HEK293T (cell line): Measurements from ENCODE around the gene THSD4.

Experiments
- CTCF ChIA-PET: fragments of 350-600 bp; formaldehyde crosslinking; extraction: SDS; loops from one replicate; lab custom pipeline; 2021; ENCODE audit warnings: antibody characterized with exemption, inconsistent platforms; lab: Yijun Ruan, JAX
- POLR2A ChIA-PET: fragments of 350-600 bp; formaldehyde crosslinking; extraction: SDS; loops from one replicate; lab custom pipeline; 2020; ENCODE audit warnings: antibody characterized with exemption, inconsistent platforms; lab: Yijun Ruan, JAX
- DNase-seq: peaks from one replicate; pipeline ENCODE4 v3.0.0; 2012; ENCODE audit warnings: mixed read lengths; ENCODE audit errors: extremely low spot score
- ARNT ChIP-seq: fragments of 450-650 bp; IDR thresholded peaks from 2 replicates; pipeline ENCODE4 v1.6.1; 2017; ENCODE audit warnings: mild to moderate bottlenecking
- BHLHE40 ChIP-seq: fragments of 450-650 bp; IDR thresholded peaks from 2 replicates; pipeline ENCODE4 v1.6.1; 2016; ENCODE audit warnings: mild to moderate bottlenecking, moderate library complexity, borderline replicate concordance
- CTBP1 ChIP-seq: fragments of 450-650 bp; IDR thresholded peaks from 2 replicates; pipeline ENCODE4 v1.6.1; 2016; ENCODE audit warnings: borderline replicate concordance
- ELF4 ChIP-seq: fragments of 450-650 bp; IDR thresholded peaks from 2 replicates; pipeline ENCODE4 v1.6.1; 2017; ENCODE audit warnings: antibody characterized with exemption
- FOXA1 ChIP-seq: fragments of 450-650 bp; IDR thresholded peaks from 2 replicates; pipeline ENCODE4 v1.6.1; 2016; ENCODE audit warnings: mild to moderate bottlenecking
- FOXK2 ChIP-seq: fragments of 450-650 bp; IDR thresholded peaks from 2 replicates; pipeline ENCODE4 v1.6.1; 2016; ENCODE audit warnings: mild to moderate bottlenecking
- FOXM1 ChIP-seq: fragments of 450-650 bp; IDR thresholded peaks from 2 replicates; pipeline ENCODE4 v1.6.1; 2017; ENCODE audit warnings: mild to moderate bottlenecking, borderline replicate concordance
- HDGF ChIP-seq: fragments of 450-650 bp; IDR thresholded peaks from 2 replicates; pipeline ENCODE4 v1.6.1; 2017; ENCODE audit warnings: antibody characterized with exemption, borderline replicate concordance
- L3MBTL2 ChIP-seq: fragments of 450-650 bp; conservative IDR thresholded peaks from 2 replicates; pipeline ENCODE4 v1.6.1; 2016; ENCODE audit warnings: mild to moderate bottlenecking
- LEF1 ChIP-seq: fragments of 450-650 bp; IDR thresholded peaks from 2 replicates; pipeline ENCODE4 v1.6.1; 2017; ENCODE audit warnings: mild to moderate bottlenecking, borderline replicate concordance
- NFRKB ChIP-seq: fragments of 450-650 bp; IDR thresholded peaks from 2 replicates; pipeline ENCODE4 v1.6.1; 2016; ENCODE audit warnings: mild to moderate bottlenecking, moderate library complexity
- PKNOX1 ChIP-seq: fragments of 450-650 bp; IDR thresholded peaks from 2 replicates; pipeline ENCODE4 v1.6.1; 2016
- SP1 ChIP-seq: fragments of 450-650 bp; IDR thresholded peaks from 2 replicates; pipeline ENCODE4 v1.6.1; 2017
- SUZ12 ChIP-seq: fragments of 450-650 bp; IDR thresholded peaks from 2 replicates; pipeline ENCODE4 v1.6.1; 2016; ENCODE audit warnings: mild to moderate bottlenecking
- TARDBP ChIP-seq: fragments of 450-650 bp; IDR thresholded peaks from 2 replicates; pipeline ENCODE4 v1.6.1; 2016
- ZNF384 ChIP-seq: fragments of 450-650 bp; IDR thresholded peaks from 2 replicates; pipeline ENCODE4 v1.6.1; 2016

The THSD4 gene

GRCh38 chr15:71332431-71333004 is 217.2 kb downstream of the THSD4 start:
- ChIA-PET CTCF (no interaction called here), POLR2A (no interaction called here)
- TF ChIP-seq L3MBTL2 (no peak), ARNT (no peak)
- DNase-seq, result no peak

GRCh38 chr15:71333136-71333700 is 217.9 kb downstream of the THSD4 start:
- POLR2A ChIA-PET, result no interaction called here
- DNase-seq, result no peak
- no peak for TF ChIP-seq PKNOX1
- TF ChIP-seq FOXA1, result no peak
- no peak for TF ChIP-seq FOXK2
- TF ChIP-seq ARNT, result no peak
- no peak for TF ChIP-seq SP1
- no peak for TF ChIP-seq ZNF384
- no peak for TF ChIP-seq NFRKB
- TF ChIP-seq HDGF, result no peak
- no peak for TF ChIP-seq L3MBTL2
- no peak for TF ChIP-seq TARDBP
- no peak for TF ChIP-seq BHLHE40
- CTCF ChIA-PET, result no interaction called here

GRCh38 chr15:71333839-71334238 is 218.6 kb downstream of the THSD4 start:
- POLR2A ChIA-PET, result no interaction called here
- TF ChIP-seq SUZ12 (no peak), L3MBTL2 (no peak), TARDBP (no peak), FOXA1 (no peak), FOXM1 (no peak), ZNF384 (no peak), NFRKB (no peak), CTBP1 (no peak), SP1 (no peak), LEF1 (no peak)
- CTCF ChIA-PET, result no interaction called here
- no peak for DNase-seq

- CTCF ChIA-PET, result no interaction called here
- POLR2A ChIA-PET, result no interaction called here
- no peak for DNase-seq
- TF ChIP-seq ELF4, result no peak
- no peak for TF ChIP-seq ARNT
- no peak for TF ChIP-seq NFRKB
- no peak for TF ChIP-seq ZNF384
- TF ChIP-seq TARDBP, result no peak
- TF ChIP-seq L3MBTL2, result no peak
- TF ChIP-seq PKNOX1, result no peak
- no peak for TF ChIP-seq LEF1
- TF ChIP-seq FOXK2, result no peak
- no peak for TF ChIP-seq CTBP1
- no peak for TF ChIP-seq HDGF
Observed at GRCh38 chr15:71334434-71334833, 219.2 kb downstream of the THSD4 start.

GRCh38 chr15:71334873-71335272 is 219.6 kb downstream of the THSD4 start:
- TF ChIP-seq HDGF (no peak), SP1 (no peak), LEF1 (no peak), FOXA1 (no peak), TARDBP (no peak), PKNOX1 (no peak), ZNF384 (no peak), SUZ12 (no peak), ARNT (no peak), CTBP1 (no peak), FOXM1 (no peak), ELF4 (no peak), NFRKB (no peak), BHLHE40 (no peak), L3MBTL2 (no peak), FOXK2 (no peak)
- ChIA-PET POLR2A (no interaction called here), CTCF (no interaction called here)
- no peak for DNase-seq

GRCh38 chr15:71335591-71335990 is 220.3 kb downstream of the THSD4 start:
- CTCF ChIA-PET, result no interaction called here

More at GRCh38 chr15:71335591-71335990, 220.3 kb downstream of the THSD4 start:
- TF ChIP-seq FOXK2 (no peak), ARNT (no peak), PKNOX1 (no peak), FOXA1 (no peak), FOXM1 (no peak), SP1 (no peak), ELF4 (no peak), TARDBP (no peak), BHLHE40 (no peak), CTBP1 (no peak), LEF1 (no peak)
- POLR2A ChIA-PET, result interaction anchor here (0.6 kb wide), 1 partner anchor 43 kb away, joined by 3 read pairs; no protein-coding TSS in a partner anchor
- no peak for DNase-seq
